OCI-LY1 (cell line): Measurements from ENCODE around the gene SEMA6D.

Source experiments
- H2AFZ ChIP-seq: fragments of 200-600 bp; sonication (generic), shearing (Covaris generic); 2 replicates; pipeline ENCODE4 v1.6.0; 2014; ENCODE audit warnings: antibody characterized with exemption, mild to moderate bottlenecking, low read length
- H3F3A ChIP-seq: fragments of 200-600 bp; sonication (generic), shearing (Covaris generic); 2 replicates; pipeline ENCODE4 v1.6.0; 2014; ENCODE audit warnings: mild to moderate bottlenecking, antibody characterized with exemption, low read length, moderate library complexity; ENCODE audit not compliant: insufficient read depth
- H3K27ac ChIP-seq: fragments of 200-600 bp; sonication (generic); 2 replicates; pipeline ENCODE4 v1.5.1; 2014; ENCODE audit warnings: low read length, mixed run types, mild to moderate bottlenecking, low read depth; ENCODE audit not compliant: poor library complexity, severe bottlenecking
- H3K27me3 ChIP-seq: fragments of 200-600 bp; sonication (generic); 2 replicates; pipeline ENCODE4 v1.6.0; 2014; ENCODE audit warnings: antibody characterized with exemption, mild to moderate bottlenecking, low read length, moderate library complexity; ENCODE audit not compliant: insufficient read depth
- H3K36me3 ChIP-seq: fragments of 200-600 bp; sonication (generic); 2 replicates; pipeline ENCODE4 v1.6.1; 2014; ENCODE audit warnings: mild to moderate bottlenecking, antibody characterized with exemption, low read length, moderate library complexity, mixed read lengths; ENCODE audit not compliant: insufficient read depth
- H3K4me1 ChIP-seq: fragments of 200-600 bp; sonication (generic); 2 replicates; pipeline ENCODE4 v1.5.1; 2014; ENCODE audit warnings: mild to moderate bottlenecking, low read length, moderate library complexity; ENCODE audit not compliant: insufficient read depth, severe bottlenecking
- H3K4me2 ChIP-seq: fragments of 200-600 bp; sonication (generic), shearing (Covaris generic); 2 replicates; pipeline ENCODE4 v1.6.1; 2014; ENCODE audit warnings: low read length
- H3K4me3 ChIP-seq: fragments of 200-600 bp; sonication (generic); 2 replicates; pipeline ENCODE4 v1.5.1; 2014; ENCODE audit warnings: low read length, low read depth, mild to moderate bottlenecking, mixed read lengths; ENCODE audit not compliant: poor library complexity, severe bottlenecking
- H3K79me2 ChIP-seq: fragments of 200-600 bp; shearing (Covaris generic); 2 replicates; pipeline ENCODE4 v1.6.1; 2016; ENCODE audit warnings: mixed run types, low read length, mixed read lengths; ENCODE audit not compliant: insufficient read depth
- H3K9ac ChIP-seq: fragments of 200-600 bp; sonication (generic), shearing (Covaris generic); 2 replicates; pipeline ENCODE4 v1.6.1; 2014; ENCODE audit warnings: mild to moderate bottlenecking, low read length, mixed read lengths
- H3K9me2 ChIP-seq: fragments of 200-600 bp; sonication (generic), shearing (Covaris generic); 2 replicates; pipeline ENCODE4 v1.6.1; 2014; ENCODE audit warnings: low read depth, mild to moderate bottlenecking, low read length, mixed read lengths
- H3K9me3 ChIP-seq: fragments of 200-600 bp; shearing (Covaris generic); 2 replicates; pipeline ENCODE4 v1.6.1; 2014; ENCODE audit warnings: low read length, mixed read lengths
- H4K20me1 ChIP-seq: fragments of 200-600 bp; sonication (generic), shearing (Covaris generic); 2 replicates; pipeline ENCODE4 v1.6.0; 2016; ENCODE audit warnings: mild to moderate bottlenecking, low read length; ENCODE audit not compliant: insufficient read depth
- CTCF ChIP-seq: fragments of 200-600 bp; sonication (generic), shearing (Covaris generic); IDR thresholded peaks from 2 replicates; pipeline ENCODE4 v1.5.1; 2017; ENCODE audit warnings: mild to moderate bottlenecking, antibody characterized with exemption, low read length, moderate library complexity, mixed read lengths
- EZH2 ChIP-seq: fragments of 200-600 bp; sonication (generic), shearing (Covaris generic); IDR thresholded peaks from 2 replicates; pipeline ENCODE4 v1.8.0; 2017; ENCODE audit warnings: borderline replicate concordance, mixed run types, mild to moderate bottlenecking, antibody characterized with exemption, low read length, moderate library complexity, mixed read lengths

The SEMA6D gene

DNA sequence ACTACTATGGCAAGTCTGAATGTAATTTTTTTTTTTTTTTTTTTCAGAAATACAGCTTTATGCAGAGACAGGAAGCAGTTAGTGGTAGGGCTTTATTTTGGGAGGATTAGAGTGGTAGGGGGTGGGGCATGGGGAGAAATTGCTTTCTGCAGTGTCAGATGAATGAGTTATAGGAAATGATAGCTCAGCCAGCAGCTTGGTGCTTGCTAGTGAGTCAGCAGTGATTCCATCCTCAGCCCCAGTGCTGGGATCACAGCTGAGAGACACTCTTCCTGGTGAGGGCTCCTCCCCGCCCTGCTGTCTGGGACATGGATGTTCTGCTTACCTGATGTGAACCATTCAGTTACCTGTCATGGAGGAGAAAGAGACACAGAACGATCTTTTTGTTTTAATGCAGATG is 39.6 kb downstream of the SEMA6D start:
- Histone ChIP-seq H3K27me3 (no peaks in the 10 kb centered on the region), H3K27ac (no peak overlapping the region), H3F3A (no peaks in the 10 kb centered on the region), H3K9me3 (no peaks in the 10 kb centered on the region), H3K4me2 (no peak overlapping the region), H3K9me2 (no peaks in the 10 kb centered on the region), H4K20me1 (no peaks in the 10 kb centered on the region), H3K9ac (no peak overlapping the region), H3K4me3 (no peak overlapping the region), H3K4me1 (no peaks in the 10 kb centered on the region), H2AFZ (no peak overlapping the region), H3K36me3 (no peaks in the 10 kb centered on the region), H3K79me2 (no peaks in the 10 kb centered on the region)
- TF ChIP-seq CTCF (no peak), EZH2 (no peak)

DNA sequence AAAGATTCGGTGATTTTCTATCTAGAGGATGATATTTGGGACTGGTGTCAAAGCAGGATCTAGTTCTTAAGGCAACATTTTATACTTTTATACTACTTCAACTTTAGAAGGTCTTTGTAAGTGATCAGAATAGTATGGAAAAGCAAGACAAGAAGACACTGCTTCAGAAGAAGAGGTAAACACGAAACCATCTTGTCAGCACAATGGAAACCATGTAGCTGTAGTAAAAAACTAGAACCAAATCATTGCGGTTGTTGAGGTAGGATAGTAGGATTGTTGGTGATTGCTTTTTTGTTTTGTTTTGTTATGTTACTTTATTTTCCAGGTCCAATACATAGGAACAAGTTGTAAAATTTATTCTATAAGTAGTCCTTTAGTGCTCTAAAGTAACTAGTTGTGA is 40.0 kb downstream of the SEMA6D start:
- TF ChIP-seq CTCF (no peak), EZH2 (no peak)
- H2AFZ ChIP-seq, result no peak overlapping the region
- H4K20me1 ChIP-seq, result no peaks in the 10 kb centered on the region
- no peaks in the 10 kb centered on the region for H3K36me3 ChIP-seq
- no peak overlapping the region for H3K4me3 ChIP-seq
- no peaks in the 10 kb centered on the region for H3K79me2 ChIP-seq
- no peak overlapping the region for H3K27ac ChIP-seq
- no peak overlapping the region for H3K9ac ChIP-seq
- H3K9me3 ChIP-seq, result no peaks in the 10 kb centered on the region
- H3K27me3 ChIP-seq, result no peaks in the 10 kb centered on the region
- H3F3A ChIP-seq, result no peaks in the 10 kb centered on the region
- H3K4me2 ChIP-seq, result no peak overlapping the region
- H3K4me1 ChIP-seq, result no peaks in the 10 kb centered on the region
- no peaks in the 10 kb centered on the region for H3K9me2 ChIP-seq

DNA sequence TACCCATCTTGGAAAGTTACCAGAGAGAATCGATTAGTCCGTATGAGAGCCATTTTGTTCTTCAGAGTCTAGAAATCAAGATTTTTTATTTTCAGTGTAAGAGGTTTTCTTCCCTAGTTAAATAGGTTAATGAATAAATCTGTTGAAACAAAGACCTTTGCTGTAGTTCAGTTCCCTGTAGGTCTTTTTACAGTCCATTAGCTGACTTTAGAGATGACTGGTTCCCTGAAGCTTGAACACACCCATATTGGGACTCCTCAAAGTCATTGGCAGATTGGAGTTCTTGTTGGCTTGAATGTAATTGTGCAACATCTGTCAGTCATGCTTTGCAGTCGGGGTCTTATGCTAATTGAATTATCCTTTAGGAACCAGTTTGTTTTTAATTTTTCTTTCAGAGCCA is 45.3 kb downstream of the SEMA6D start:
- no peak overlapping the region for H3K9ac ChIP-seq
- no peaks in the 10 kb centered on the region for H3K4me1 ChIP-seq

More for the DNA sequence above, 45.3 kb downstream of the SEMA6D start:
- no peak for TF ChIP-seq EZH2
- no peak for TF ChIP-seq CTCF
- no peak overlapping the region for H3K27ac ChIP-seq
- H4K20me1 ChIP-seq, result no peaks in the 10 kb centered on the region
- H3K79me2 ChIP-seq, result no peaks in the 10 kb centered on the region
- no peak overlapping the region for H3K4me3 ChIP-seq
- H3F3A ChIP-seq, result no peaks in the 10 kb centered on the region
- H3K27me3 ChIP-seq, result no peaks in the 10 kb centered on the region
- no peaks in the 10 kb centered on the region for H3K36me3 ChIP-seq
- no peak overlapping the region for H3K4me2 ChIP-seq
- H3K9me2 ChIP-seq, result no peaks in the 10 kb centered on the region
- no peaks in the 10 kb centered on the region for H3K9me3 ChIP-seq
- no peak overlapping the region for H2AFZ ChIP-seq
